GM18526 (cell line): ENCODE data around the gene BEGAIN.

Experiments
- POLR2A ChIP-seq: IDR thresholded peaks from 3 replicates; pipeline ENCODE4 v1.6.1; 2011; ENCODE audit not compliant: insufficient read length; ENCODE audit errors: extremely low read depth

Gene BEGAIN

DNA sequence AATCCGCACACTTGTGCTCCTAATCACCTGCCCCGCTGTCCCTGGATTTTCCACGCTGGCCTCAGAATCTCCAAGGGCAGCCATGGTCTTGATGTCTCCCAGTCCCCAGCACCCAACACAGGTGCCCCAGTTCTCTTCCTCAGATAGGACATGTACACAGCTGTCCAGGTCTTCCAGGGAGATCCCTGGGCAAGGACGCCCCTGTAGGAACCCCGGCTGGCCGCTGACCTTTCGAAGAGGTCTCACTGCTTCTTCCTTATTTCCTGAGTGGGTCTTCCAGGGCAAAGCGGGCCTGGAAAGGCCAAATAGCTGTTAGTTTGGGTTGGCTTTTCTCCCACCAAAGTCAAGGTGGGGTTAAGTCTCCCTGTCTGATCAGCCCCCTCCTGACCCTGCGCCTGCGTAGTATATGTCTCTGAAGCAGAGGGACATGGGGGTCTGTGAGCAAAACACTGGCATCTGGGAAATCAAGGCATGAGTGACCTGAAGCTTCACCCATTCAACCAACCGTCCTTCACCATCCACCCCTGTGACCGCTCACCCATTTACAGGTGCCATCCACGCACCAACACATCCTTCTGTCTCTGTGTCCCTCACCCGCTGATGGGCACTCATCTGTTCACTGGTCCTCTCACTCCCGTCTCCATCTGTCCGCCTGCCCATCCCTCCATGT, 4.6 kb downstream of the BEGAIN start:
- no peak for TF ChIP-seq POLR2A

GRCh38 chr14:100581228-100582145, 5.7 kb downstream of the BEGAIN start:
- TF ChIP-seq POLR2A = no peak

GRCh38 chr14:100580316-100581227, 6.6 kb downstream of the BEGAIN start:
- TF ChIP-seq POLR2A = no peak

GRCh38 chr14:100578552-100578951, 8.7 kb downstream of the BEGAIN start:
- TF ChIP-seq POLR2A = no peak

GRCh38 chr14:100577986-100578431, 9.2 kb downstream of the BEGAIN start:
- no peak for TF ChIP-seq POLR2A

DNA sequence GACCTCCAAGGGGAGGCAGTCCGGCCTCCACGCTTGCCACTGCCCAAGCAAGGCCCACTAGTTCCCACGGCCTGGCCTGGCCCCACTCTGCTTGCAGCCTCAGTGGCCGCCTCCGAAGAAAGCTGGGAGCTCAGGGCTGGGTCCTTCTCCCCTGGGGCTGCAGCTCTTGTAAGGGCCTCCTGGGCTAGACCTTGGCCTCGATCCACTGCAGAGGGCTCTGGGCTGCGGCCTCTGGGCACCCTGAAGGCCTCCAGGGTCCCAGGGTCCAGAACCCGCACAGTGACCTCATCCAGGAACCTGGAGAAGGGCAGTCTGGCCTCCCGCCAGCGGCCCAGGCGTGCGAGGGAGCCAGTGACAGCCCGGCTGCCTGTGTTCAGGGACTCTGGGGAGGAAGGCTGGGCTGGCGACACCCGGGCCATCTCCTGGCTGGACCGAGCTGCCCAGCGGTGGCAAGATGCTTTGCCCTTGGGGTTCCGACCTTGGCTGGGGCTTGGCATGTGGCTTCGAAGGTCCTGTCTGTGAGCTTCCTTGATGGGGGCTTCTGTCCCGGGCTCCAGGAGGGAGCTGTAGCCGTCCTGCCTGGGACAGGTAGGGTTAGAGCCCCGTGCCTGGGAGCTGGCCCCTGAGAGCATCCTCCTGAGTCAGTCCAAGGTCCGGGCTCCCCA, 9.8 kb downstream of the BEGAIN start:
- no peak for TF ChIP-seq POLR2A

DNA sequence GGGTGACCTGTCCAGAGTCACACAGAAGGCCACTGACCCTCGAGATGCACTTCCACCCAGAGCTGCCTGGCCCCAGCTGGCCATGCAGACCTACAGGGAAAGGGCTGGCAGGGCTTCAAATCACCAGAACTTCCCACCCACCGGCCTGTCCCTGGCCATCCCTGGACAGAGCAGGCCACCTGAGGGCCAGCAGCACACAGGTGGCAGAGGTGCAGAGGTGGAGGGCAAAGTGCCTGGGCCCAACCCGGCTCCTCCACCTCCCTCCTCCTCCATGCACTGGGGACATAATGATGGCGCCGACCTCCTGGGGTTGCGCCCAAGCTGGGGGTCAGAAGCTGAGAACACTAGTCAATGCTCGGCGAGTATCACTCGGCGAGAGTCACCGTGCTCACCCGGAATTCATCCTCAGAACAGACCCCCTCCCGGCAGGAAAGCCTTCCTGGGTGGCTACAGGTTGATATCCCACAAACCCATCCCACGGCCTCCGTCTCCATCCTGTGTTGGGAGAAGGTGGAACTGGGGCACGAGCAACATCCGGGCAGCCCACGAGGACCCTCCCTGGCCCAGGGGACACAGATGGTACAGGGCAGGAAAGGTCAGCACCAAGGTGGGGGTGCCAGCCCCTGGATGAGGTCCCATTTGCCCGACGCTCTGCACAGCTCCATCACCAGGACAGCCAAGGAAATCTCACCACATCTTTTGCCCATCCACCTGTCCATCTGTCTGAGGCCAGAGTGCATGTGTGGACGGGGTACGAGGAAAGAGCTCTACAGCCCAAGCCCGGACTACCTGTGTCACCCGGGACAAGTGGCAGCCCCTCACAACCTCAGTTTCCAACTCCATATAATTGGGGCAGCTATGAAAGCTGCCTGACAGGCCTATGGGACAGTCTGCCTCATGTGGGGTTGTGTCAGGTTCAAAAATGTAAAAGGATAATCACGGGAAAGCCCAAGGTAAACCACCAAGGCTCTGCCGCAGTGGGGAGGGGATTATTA, 10.8 kb downstream of the BEGAIN start:
- no peak for TF ChIP-seq POLR2A

- TF ChIP-seq POLR2A = no peak
These were observed 11.8 kb downstream of the BEGAIN start for GRCh38 chr14:100575266-100575995.

- no peak for TF ChIP-seq POLR2A
These were observed 12.6 kb downstream of the BEGAIN start for GRCh38 chr14:100574642-100575031.

GRCh38 chr14:100573757-100574641, 13.2 kb downstream of the BEGAIN start:
- TF ChIP-seq POLR2A = no peak

GRCh38 chr14:100573002-100573756, 14.0 kb downstream of the BEGAIN start:
- TF ChIP-seq POLR2A = no peak
